Mesenchymal stem cell (in vitro differentiated cells and primary cell): ENCODE results near the gene SLC9A5. TPM values are rescaled to one million over a fixed set of nuclear protein-coding genes. Genes with fewer than 3 reads are reported as not detected.

Experiments
- DNase-seq: peaks from one replicate; pipeline ENCODE4 v3.0.0-alpha.2; 2013
- H2AFZ ChIP-seq: one replicate; pipeline ENCODE4 v1.6.1; 2013; ENCODE audit warnings: low read depth, mild to moderate bottlenecking, control low read depth, inconsistent platforms, low read length, moderate library complexity
- H2AK5ac ChIP-seq: 2 replicates; pipeline ENCODE4 v1.6.1; 2013; ENCODE audit warnings: low read length, moderate library complexity, mild to moderate bottlenecking, inconsistent platforms; ENCODE audit not compliant: severe bottlenecking
- H2BK120ac ChIP-seq: one replicate; pipeline ENCODE4 v1.6.1; 2013; ENCODE audit warnings: low read depth, mild to moderate bottlenecking, inconsistent platforms, low read length, moderate library complexity
- H2BK12ac ChIP-seq, 2 experiments: one replicate each; pipeline ENCODE4 v1.6.1; 2013; ENCODE audit warnings: inconsistent platforms in 2 of 2, low read length in 2 of 2, mild to moderate bottlenecking in 2 of 2, moderate library complexity in 2 of 2, control low read depth in 1 of 2
- H2BK15ac ChIP-seq: one replicate; pipeline ENCODE4 v1.6.1; 2013; ENCODE audit warnings: mild to moderate bottlenecking, low read depth, inconsistent platforms; ENCODE audit not compliant: poor library complexity, severe bottlenecking
- H2BK5ac ChIP-seq: 2 replicates; pipeline ENCODE4 v1.6.1; 2013; ENCODE audit warnings: low read depth, mild to moderate bottlenecking, low read length, control low read depth, inconsistent platforms; ENCODE audit not compliant: poor library complexity, severe bottlenecking
- H3K14ac ChIP-seq, 2 experiments: one replicate each; pipeline ENCODE4 v1.6.1; 2013; ENCODE audit warnings: inconsistent platforms in 2 of 2, low read length in 2 of 2, control low read depth in 1 of 2, mild to moderate bottlenecking in 1 of 2, moderate library complexity in 1 of 2
- H3K18ac ChIP-seq, 2 experiments: one replicate each; pipeline ENCODE4 v1.6.1; 2013; ENCODE audit warnings: inconsistent platforms in 2 of 2, low read length in 2 of 2, control low read depth in 1 of 2, low read depth in 1 of 2, mild to moderate bottlenecking in 1 of 2
- H3K23ac ChIP-seq, 2 experiments: one replicate each; pipeline ENCODE4 v1.6.1; 2013; ENCODE audit warnings: inconsistent platforms in 2 of 2, low read length in 2 of 2, mild to moderate bottlenecking in 2 of 2, moderate library complexity in 2 of 2, control low read depth in 1 of 2
- H3K27ac ChIP-seq: 2 replicates; pipeline ENCODE4 v1.5.1; 2013; ENCODE audit warnings: mild to moderate bottlenecking, moderate library complexity, low read length, control low read depth, inconsistent platforms; ENCODE audit not compliant: poor library complexity, severe bottlenecking
- H3K27me3 ChIP-seq, 2 experiments: 2 replicates each; pipeline versions ENCODE4 v1.6.1 to v1.7.0; 2013; ENCODE audit warnings: low read length in 2 of 2, mild to moderate bottlenecking in 2 of 2, moderate library complexity in 2 of 2, control low read depth in 1 of 2, inconsistent platforms in 1 of 2; ENCODE audit not compliant: control insufficient read depth in 1 of 2, insufficient read depth in 1 of 2
- H3K36me3 ChIP-seq, 2 experiments: 2 replicates each; pipeline versions ENCODE4 v1.6.1 to v1.7.0; 2013; ENCODE audit warnings: low read length in 2 of 2, control low read depth in 1 of 2, inconsistent platforms in 1 of 2, low read depth in 1 of 2, mild to moderate bottlenecking in 1 of 2; ENCODE audit not compliant: insufficient read depth in 2 of 2, control insufficient read depth in 1 of 2
- H3K4ac ChIP-seq, 2 experiments: one replicate each; pipeline ENCODE4 v1.6.1; 2013; ENCODE audit warnings: inconsistent platforms in 2 of 2, low read length in 2 of 2, mild to moderate bottlenecking in 2 of 2, moderate library complexity in 2 of 2, control low read depth in 1 of 2, low read depth in 1 of 2
- H3K4me1 ChIP-seq: 2 replicates; pipeline ENCODE4 v1.6.1; 2013; ENCODE audit warnings: low read depth, low read length, control low read depth; ENCODE audit not compliant: control insufficient read depth, insufficient read depth
- H3K4me2 ChIP-seq: 2 replicates; pipeline ENCODE4 v1.6.1; 2013; ENCODE audit warnings: low read length, mild to moderate bottlenecking, inconsistent platforms; ENCODE audit not compliant: poor library complexity, severe bottlenecking
- H3K4me3 ChIP-seq, 2 experiments: 2 replicates each; pipeline versions ENCODE4 v1.5.1 to v1.7.0; 2013; ENCODE audit warnings: low read length in 2 of 2, mild to moderate bottlenecking in 2 of 2, control low read depth in 1 of 2, low read depth in 1 of 2; ENCODE audit not compliant: insufficient read depth in 1 of 2
- H3K79me1 ChIP-seq: replicated peaks from 2 replicates; pipeline ENCODE4 v1.6.1; 2013; ENCODE audit warnings: mild to moderate bottlenecking, control low read depth, low read length, inconsistent platforms; ENCODE audit not compliant: poor library complexity, severe bottlenecking
- H3K9ac ChIP-seq: 2 replicates; pipeline ENCODE4 v1.7.0; 2013; ENCODE audit warnings: mild to moderate bottlenecking, low read length, moderate library complexity
- H3K9me3 ChIP-seq: 2 replicates; pipeline ENCODE4 v1.7.0; 2013; ENCODE audit warnings: mild to moderate bottlenecking, low read length; ENCODE audit not compliant: control insufficient read depth
- H4K8ac ChIP-seq: one replicate; pipeline ENCODE4 v1.6.1; 2013; ENCODE audit warnings: inconsistent platforms, mild to moderate bottlenecking, low read length, moderate library complexity
- H4K91ac ChIP-seq: one replicate; pipeline ENCODE4 v1.6.1; 2013; ENCODE audit warnings: mild to moderate bottlenecking, low read length, inconsistent platforms
- WGBS: methylation state at CpG from one replicate; pipeline ENCODE4 v1.1.7; 2013; ENCODE audit warnings: mixed read lengths; 5-methylcytosine and 5-hydroxymethylcytosine counted together
- polyA plus RNA-seq, 2 experiments: library from polyadenylated mRNA; stranded (reverse); fragments of 200-250 nt; gene quantifications; one replicate each; pipeline ENCODE4 v1.2.3, GENCODE V29; 2013

The SLC9A5 gene, protein sequence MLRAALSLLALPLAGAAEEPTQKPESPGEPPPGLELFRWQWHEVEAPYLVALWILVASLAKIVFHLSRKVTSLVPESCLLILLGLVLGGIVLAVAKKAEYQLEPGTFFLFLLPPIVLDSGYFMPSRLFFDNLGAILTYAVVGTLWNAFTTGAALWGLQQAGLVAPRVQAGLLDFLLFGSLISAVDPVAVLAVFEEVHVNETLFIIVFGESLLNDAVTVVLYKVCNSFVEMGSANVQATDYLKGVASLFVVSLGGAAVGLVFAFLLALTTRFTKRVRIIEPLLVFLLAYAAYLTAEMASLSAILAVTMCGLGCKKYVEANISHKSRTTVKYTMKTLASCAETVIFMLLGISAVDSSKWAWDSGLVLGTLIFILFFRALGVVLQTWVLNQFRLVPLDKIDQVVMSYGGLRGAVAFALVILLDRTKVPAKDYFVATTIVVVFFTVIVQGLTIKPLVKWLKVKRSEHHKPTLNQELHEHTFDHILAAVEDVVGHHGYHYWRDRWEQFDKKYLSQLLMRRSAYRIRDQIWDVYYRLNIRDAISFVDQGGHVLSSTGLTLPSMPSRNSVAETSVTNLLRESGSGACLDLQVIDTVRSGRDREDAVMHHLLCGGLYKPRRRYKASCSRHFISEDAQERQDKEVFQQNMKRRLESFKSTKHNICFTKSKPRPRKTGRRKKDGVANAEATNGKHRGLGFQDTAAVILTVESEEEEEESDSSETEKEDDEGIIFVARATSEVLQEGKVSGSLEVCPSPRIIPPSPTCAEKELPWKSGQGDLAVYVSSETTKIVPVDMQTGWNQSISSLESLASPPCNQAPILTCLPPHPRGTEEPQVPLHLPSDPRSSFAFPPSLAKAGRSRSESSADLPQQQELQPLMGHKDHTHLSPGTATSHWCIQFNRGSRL
- 1.5 TPM for polyA plus RNA-seq (2013, experiment 1 of 2)
- 1.5 TPM for polyA plus RNA-seq (2013, experiment 2 of 2)

DNA sequence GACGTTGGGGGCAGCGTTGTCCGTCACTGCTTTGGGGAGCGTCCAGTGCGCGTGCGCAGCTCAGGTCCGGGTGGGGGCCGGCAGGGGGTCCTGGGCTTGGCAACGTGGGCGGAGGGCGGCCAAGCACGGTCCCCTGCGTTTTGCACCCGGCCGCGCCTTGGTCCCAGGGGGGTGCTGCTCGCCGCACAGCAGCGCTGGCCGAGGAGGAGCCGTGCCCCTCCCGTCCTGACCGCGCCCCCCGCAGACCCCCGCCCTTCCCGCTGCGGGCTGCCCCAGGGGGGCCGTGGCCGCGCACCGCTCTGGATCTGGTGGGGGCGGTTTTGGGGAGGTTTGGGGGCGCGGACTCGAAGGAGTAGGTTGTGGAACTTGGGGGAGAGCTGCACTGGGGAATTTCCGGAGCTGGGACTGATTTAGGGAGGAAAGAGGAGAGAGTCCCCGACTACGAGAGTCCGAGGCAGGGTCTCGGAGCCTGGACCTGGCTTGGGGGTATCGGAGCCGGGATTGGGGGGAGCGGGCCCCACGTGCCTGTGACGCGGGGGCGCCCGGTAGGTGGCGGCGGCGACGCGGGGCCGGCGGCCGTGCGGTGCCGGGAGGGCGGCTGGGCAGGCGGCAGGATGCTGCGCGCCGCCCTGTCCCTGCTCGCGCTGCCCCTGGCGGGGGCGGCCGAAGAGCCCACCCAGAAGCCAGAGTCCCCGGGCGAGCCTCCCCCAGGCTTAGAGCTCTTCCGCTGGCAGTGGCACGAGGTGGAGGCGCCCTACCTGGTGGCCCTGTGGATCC, at the start of gene SLC9A5:
TSS of gene SLC9A5 (plus strand) at position 579 of the 777 bp plus-strand sequence. CDS start at position 615, 36 bp downstream.
- WGBS, result under 1% methylated on average over 73 of the region's 75 CpGs
- H3K18ac ChIP-seq, result peak within 1 kb of the TSS; percentile 88 to 94
- peak within 1 kb of the TSS; percentile 94 for H2BK15ac ChIP-seq
- peak within 1 kb of the TSS; percentile 24 for H2AK5ac ChIP-seq
- H3K4ac ChIP-seq, result peak within 1 kb of the TSS; percentile 9 to 37
- H3K27ac ChIP-seq, result no peak within 1 kb of the TSS
- peak within 1 kb of the TSS; percentile 69 to 87 for H3K4me3 ChIP-seq
- peak within 1 kb of the TSS; percentile 92 for H4K91ac ChIP-seq
- peak within 1 kb of the TSS; percentile 86 for H3K9ac ChIP-seq
- no peak within 1 kb of the TSS for H2BK5ac ChIP-seq
- peak within 1 kb of the TSS in 1 of 2 experiments; percentile 78 for H3K23ac ChIP-seq
- H3K79me1 ChIP-seq, result peaks cover 4% of the 10 kb centered on the region
- peaks cover 0 to 9% of the 10 kb centered on the region in 2 experiments for H3K27me3 ChIP-seq
- H3K4me2 ChIP-seq, result peak within 1 kb of the TSS; percentile 96
- H4K8ac ChIP-seq, result peak within 1 kb of the TSS; percentile 92
- H3K14ac ChIP-seq, result peak within 1 kb of the TSS in 1 of 2 experiments; percentile 69
- H3K36me3 ChIP-seq, result peaks cover 8 to 13% of the 10 kb centered on the region in 2 experiments
- DNase-seq, result peak; percentile 41
- peak within 1 kb of the TSS; percentile 84 for H2AFZ ChIP-seq
- H3K4me1 ChIP-seq, result peaks cover 46% of the 10 kb centered on the region
- peak within 1 kb of the TSS; percentile 95 for H2BK120ac ChIP-seq
- peak within 1 kb of the TSS in 1 of 2 experiments; percentile 81 for H2BK12ac ChIP-seq
- H3K9me3 ChIP-seq, result no peaks in the 10 kb centered on the region

GRCh38 chr16:67199011-67199807, 49.6 kb upstream of the SLC9A5 start, which contains the start of gene ELMO3:
Gene ELMO3, plus strand, starts transcription at chr16:67199131. Its CDS starts 196 bp downstream, at chr16:67199327.
- Histone ChIP-seq H3K4ac (peak within 1 kb of the TSS in 1 of 2 experiments; percentile 41), H3K4me1 (peaks cover 20% of the 10 kb centered on the region), H2BK15ac (no peak within 1 kb of the TSS), H2AFZ (no peak within 1 kb of the TSS), H3K9me3 (no peaks in the 10 kb centered on the region), H2BK5ac (no peak within 1 kb of the TSS), H3K18ac (no peak within 1 kb of the TSS), H3K14ac (no peak within 1 kb of the TSS), H3K79me1 (peaks cover 33% of the 10 kb centered on the region), H3K27ac (no peak within 1 kb of the TSS), H3K4me3 (no peak within 1 kb of the TSS), H2BK12ac (no peak within 1 kb of the TSS), H4K8ac (peak within 1 kb of the TSS; percentile 39), H2AK5ac (no peak within 1 kb of the TSS), H3K36me3 (peaks cover 49 to 96% of the 10 kb centered on the region in 2 experiments), H4K91ac (peak within 1 kb of the TSS; percentile 46), H2BK120ac (no peak within 1 kb of the TSS), H3K27me3 (no peaks in the 10 kb centered on the region), H3K9ac (peak within 1 kb of the TSS; percentile 25), H3K23ac (no peak within 1 kb of the TSS), H3K4me2 (no peak within 1 kb of the TSS)
- DNase-seq, result no peak
- 58% methylated on average over 55 of the region's 61 CpGs for WGBS

DNA sequence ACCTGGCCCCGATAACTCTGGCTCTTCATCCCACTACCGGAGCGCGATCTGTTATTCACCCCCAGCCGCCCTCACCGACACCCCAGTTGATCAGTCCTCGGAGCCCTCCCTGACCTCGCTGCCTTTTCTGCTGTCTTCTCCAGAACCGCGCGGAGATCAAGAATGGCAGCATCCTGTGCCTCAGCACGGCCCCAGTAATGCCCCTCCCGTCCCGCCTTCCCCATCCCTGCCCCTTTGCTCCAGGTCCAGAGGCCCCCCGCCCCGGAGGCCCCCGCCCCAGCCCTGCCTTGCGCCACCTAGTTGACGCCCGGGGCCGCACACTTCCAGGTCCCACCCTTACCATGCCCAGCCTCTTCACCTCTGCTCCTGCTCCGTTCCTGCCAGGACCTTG, 49.0 kb upstream of the SLC9A5 start:
- Histone ChIP-seq H3K23ac (no peak overlapping the region), H4K8ac (peak overlapping the region; percentile 29), H2BK5ac (no peak overlapping the region), H3K27ac (no peak overlapping the region), H3K36me3 (peaks cover 43 to 96% of the 10 kb centered on the region in 2 experiments), H3K4me3 (no peak overlapping the region), H2BK15ac (no peak overlapping the region), H3K14ac (no peak overlapping the region), H3K79me1 (peaks cover 27% of the 10 kb centered on the region), H3K9ac (no peak overlapping the region), H2AFZ (no peak overlapping the region), H2BK120ac (no peak overlapping the region), H3K27me3 (no peaks in the 10 kb centered on the region), H3K4me2 (no peak overlapping the region), H2AK5ac (no peak overlapping the region), H2BK12ac (no peak overlapping the region), H3K4ac (no peak overlapping the region), H3K18ac (no peak overlapping the region), H3K9me3 (no peaks in the 10 kb centered on the region), H3K4me1 (peaks cover 19% of the 10 kb centered on the region), H4K91ac (no peak overlapping the region)
- WGBS, result 62% methylated on average over 16 of the region's 22 CpGs
- no peak for DNase-seq
